Heart left ventricle (tissue), 13 donors: ENCODE measurements around the gene NOX3.

Source experiments
- CTCF ChIP-seq, 12 donors: fragments of 200-600 bp; sonication (generic) in 4 of 12; IDR thresholded peaks; one replicate each; pipeline versions ENCODE4 v1.5.0 to v1.8.0; 2018 to 2022; ENCODE audit warnings: antibody characterized with exemption in 12 of 12, mild to moderate bottlenecking in 5 of 12
- POLR2A ChIP-seq, 2 donors: fragments of 450-650 bp; IDR thresholded peaks; one replicate each; pipeline ENCODE4 v1.6.1; 2017; ENCODE audit warnings: antibody characterized with exemption in 2 of 2, mild to moderate bottlenecking in 2 of 2, moderate library complexity in 2 of 2
- donor health status: ischemic (EF 13 %, LVEDD 7.1; RV severe dilation, severe dysfunction).
- donor health status: DM: no; HTN: yes; CAD: no.
- donor health status: DM: no; HTN: no; CAD: no.
- donor health status: ischemic (EF 25% LVEDD 6.9; RV normal size, moderate dysfunction).
- donor health status: ischemic (EF 25% LVEDD 5.7; RV mildly dilated, moderate dysfunction).
- donor health status: ischemic (EF 35%, LVEDD 5.7; RV mildly dilated, moderate dysfunction).
- donor health status: nonischemic (EF 11% LVEDD 7.7; RV severe dilation, severe dysfunction).
- donor health status: DM: yes; HTN: yes; CAD: no.
- donor health status: PGD.
- donor health status: ischemic (EF 29% LVEDD 5.4; RV normal size, mild dysfunction).
- donor health status: nonischemic (EF 23%, LVEDD 6.1; RV moderate dilation, normal function).

GRCh38 chr6:155366325-155366724, 89.3 kb downstream of the NOX3 start:
- TF ChIP-seq CTCF (IDR thresholded peaks at IDR 0.05) (no peak), POLR2A (IDR thresholded peaks at IDR 0.05) (no peak)
